ENCODE measurements around the gene XIRP2.

The XIRP2 gene, protein sequence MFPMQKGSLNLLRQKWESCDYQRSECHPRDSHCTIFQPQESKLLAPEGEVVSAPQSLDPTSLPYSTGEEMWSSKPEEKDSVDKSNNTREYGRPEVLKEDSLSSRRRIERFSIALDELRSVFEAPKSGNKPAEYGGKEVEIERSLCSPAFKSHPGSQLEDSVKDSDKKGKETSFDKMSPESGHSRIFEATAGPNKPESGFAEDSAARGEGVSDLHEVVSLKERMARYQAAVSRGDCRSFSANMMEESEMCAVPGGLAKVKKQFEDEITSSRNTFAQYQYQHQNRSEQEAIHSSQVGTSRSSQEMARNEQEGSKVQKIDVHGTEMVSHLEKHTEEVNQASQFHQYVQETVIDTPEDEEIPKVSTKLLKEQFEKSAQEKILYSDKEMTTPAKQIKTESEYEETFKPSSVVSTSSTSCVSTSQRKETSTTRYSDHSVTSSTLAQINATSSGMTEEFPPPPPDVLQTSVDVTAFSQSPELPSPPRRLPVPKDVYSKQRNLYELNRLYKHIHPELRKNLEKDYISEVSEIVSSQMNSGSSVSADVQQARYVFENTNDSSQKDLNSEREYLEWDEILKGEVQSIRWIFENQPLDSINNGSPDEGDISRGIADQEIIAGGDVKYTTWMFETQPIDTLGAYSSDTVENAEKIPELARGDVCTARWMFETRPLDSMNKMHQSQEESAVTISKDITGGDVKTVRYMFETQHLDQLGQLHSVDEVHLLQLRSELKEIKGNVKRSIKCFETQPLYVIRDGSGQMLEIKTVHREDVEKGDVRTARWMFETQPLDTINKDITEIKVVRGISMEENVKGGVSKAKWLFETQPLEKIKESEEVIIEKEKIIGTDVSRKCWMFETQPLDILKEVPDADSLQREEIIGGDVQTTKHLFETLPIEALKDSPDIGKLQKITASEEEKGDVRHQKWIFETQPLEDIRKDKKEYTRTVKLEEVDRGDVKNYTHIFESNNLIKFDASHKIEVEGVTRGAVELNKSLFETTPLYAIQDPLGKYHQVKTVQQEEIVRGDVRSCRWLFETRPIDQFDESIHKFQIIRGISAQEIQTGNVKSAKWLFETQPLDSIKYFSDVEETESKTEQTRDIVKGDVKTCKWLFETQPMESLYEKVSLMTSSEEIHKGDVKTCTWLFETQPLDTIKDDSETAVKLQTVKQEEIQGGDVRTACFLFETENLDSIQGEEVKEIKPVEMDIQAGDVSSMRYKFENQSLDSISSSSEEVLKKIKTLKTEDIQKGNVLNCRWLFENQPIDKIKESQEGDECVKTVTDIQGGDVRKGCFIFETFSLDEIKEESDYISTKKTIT (N-terminal part only)
- total RNA-seq, result 0 to 0.07 reads per million in 2 donors

DNA sequence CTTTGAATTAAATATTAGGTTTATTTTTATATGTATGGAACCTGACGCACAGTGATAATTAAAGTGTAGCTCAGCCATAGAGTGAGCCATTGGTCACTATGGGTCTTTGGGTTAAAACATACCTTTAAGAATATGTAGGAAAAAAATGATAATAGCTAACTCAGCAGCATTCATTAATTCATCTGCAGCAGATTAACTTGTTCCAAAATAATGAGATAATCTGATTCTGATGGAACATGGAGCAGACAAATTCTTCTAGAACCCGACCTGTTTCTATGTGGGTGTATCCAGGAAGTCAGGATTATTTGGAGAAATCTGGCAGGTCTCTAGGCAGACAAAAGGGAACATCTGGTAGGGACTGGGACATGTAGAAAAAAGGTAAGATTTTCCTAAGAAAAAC, at the start of gene XIRP2:
TSS of gene XIRP2 (plus strand) at position 301 of the 400 bp plus-strand sequence. CDS start 15,003 bp downstream, outside the sequence.
- no peak for DNase-seq

DNA sequence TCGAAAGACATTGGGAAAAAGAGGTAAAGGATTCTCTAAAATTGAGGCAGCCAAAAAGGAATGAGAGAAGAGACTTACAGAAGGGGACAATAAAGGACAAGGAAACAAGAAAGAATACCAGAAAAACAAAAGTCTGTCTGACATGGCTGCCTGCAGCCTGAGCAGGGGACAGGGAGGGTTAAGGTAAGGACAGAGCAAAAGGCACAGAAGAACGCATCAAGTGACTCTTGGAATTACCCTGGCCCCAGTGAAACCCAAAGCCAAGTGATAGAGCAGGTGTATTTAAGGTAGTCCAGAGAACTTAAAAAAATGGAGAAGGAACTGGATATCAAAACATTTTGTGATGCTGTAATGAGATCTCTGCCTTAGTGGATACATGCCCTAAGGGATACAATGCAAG, 47.1 kb upstream of the XIRP2 start:
- no peak for DNase-seq

DNA sequence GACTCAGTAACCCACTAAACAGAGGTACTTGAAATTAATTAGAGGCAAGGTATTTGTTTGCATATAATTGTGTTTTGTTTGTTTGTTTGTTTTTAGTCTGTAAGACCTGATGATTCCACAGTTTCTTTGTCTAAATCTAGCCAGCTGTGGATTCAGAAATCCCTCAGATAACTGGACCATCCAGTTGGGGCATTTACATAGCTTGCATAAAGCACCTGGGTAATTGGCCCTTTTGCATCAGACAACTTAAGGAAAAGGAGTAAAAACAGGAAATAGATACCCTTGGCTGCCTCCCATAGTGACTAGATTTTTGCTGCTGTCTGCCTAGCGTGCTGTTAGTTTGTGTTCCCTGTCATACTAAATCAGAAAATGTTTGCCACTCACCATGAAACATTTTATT, 46.6 kb upstream of the XIRP2 start:
- DNase-seq, result no peak

DNA sequence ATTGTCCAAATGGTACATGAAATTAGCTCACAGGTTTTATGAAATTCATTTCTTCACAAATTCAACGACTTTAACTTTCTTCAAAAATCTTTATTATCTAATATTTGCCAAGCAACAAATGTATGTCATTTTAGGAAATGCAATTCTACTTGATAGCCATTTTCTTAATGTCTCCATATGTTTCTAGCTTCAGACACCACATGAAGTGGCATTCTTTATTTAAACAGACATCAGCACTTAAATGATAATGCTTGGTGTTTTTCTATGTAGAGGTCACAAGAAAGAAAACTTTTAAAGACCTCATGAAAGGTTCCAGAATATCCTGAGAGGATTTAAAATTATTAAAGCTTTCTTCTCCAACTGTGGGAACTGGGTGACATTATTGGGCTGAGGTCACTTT, 44.2 kb upstream of the XIRP2 start:
- no peak for DNase-seq

DNA sequence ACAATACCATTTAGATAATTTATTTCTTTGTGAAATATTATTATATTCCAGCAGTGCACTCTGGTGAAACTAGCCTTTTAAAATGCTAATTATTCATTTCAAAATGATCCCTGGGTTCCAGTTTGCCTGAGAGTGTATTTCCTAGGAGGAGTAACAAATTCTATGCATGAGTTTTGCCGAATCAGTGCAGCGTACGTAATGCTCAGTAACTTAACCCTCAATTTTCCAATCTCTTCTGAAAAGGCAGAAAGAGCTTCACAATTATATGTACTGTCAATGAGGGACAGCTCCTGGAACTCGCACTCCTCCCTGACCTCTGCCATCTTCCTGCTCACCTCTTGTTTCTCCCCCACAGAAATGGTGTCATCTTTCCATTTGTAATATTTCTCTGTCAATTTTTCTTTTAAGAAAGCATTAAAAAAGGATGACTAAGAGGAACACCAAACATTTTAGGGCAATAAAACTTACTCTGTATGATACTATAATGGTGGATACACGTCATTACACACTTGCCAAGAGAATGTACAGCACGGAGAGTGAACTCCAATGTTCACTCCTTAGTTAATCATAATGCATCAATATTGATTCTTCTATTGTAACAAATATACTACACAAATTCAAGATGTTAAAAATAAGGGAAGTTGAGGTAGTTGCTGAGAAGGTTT, 25.7 kb upstream of the XIRP2 start:
- no peak for DNase-seq

DNA sequence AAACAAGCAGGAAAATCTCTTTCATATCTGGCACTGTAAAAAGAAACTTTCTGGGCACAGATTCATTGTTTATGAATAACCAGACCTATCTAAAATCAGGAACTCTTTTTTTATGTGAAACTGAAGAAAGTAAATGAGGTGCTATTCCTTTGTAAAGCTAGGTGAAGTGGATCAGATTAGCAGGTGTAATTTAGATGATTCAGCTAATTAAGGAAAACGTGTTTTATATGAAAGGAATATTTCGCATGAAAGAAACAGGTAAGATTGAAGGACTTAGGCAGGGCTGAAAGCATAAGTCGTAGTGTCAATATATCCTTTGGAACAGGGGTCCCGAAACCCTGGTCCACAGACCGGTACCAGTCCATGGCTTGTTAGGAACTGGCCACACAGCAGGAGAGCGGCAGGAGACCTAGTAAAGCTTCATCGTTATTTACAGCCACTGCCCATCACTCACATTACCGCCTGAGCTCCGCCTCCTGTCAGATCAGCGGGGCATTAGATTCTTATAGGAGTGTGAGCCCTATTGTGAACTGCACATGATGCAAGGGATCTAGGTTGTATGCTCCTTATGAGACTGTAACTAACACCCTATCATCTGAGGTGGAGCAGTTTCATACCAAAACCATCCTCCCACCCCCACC, 20.3 kb upstream of the XIRP2 start:
- no peak for DNase-seq

DNA sequence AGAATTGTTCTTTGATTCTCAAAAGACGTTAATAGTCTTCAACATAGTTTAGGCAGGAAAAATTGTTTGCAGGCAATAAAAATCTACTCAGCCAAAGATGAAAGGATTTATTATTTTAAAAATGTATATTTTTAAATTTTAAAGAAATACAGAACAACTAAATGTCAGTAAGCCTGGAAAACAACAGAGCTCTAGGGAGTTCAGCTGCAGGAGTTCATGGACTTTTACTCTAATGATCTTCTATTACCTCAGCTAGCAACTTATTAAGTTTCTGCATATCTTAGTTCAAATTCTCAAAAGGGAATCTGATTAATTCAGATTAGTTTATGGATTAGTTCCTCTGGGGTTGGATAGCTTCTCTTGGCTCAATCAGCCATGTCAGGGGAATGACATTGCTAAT, 17.9 kb upstream of the XIRP2 start:
- DNase-seq, result no peak

DNA sequence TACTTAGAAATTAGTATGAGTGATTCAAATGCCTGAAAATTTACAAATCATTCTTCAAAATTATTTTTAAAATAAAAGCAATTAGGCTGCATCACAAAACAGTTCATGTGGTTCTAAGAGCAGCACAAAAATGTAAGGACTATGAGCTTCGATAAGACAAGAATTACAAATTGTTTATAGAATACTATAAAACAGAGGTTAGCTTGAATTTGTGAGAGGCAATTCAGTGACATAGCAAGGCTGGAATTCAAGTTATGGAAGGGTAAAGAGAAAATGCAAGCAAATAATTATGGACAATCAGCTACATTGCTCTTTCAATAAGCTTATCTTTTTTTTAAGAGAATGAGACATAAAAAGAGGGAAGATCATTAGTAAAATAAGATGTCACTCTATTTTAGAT, 7.1 kb upstream of the XIRP2 start:
- DNase-seq, result no peak

DNA sequence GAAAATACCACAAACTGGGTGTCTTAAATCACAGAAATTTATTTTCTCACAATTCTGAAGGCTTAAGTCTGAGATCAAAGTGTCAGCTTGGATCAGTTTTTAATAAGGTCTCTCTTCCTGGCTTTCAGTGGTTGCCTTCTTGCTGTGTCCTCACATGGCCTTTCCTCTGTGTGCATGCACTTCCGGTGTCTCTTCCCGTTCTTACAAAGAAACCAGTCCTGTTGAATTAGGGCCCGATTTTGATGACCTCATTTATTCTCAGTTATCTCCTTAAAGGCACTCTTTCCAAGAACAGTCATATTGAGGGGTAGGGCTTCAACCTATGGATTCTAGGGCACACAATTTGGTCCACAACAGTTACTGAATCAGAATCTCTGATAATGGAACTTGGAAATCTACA, 5.4 kb upstream of the XIRP2 start:
- DNase-seq, result no peak

DNA sequence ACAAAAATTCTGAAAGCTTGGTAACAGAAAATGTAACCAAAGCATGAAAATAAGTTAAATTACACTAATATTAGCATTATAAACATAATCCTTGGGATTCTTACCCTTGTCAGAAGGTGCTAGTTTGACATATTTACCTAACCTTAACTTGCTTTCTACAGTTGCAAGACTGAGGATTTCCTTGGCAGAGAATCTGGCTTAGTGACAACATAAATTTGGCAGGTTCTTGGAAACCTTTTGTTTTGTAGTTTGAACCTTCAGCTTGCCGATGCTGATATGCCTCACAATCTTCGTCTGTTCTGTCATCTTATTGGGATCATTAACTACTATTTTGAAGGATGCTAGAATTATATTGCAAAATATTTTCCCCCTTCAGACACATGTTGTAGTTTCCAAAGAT, 3.4 kb downstream of the XIRP2 start:
- DNase-seq, result no peak

DNA sequence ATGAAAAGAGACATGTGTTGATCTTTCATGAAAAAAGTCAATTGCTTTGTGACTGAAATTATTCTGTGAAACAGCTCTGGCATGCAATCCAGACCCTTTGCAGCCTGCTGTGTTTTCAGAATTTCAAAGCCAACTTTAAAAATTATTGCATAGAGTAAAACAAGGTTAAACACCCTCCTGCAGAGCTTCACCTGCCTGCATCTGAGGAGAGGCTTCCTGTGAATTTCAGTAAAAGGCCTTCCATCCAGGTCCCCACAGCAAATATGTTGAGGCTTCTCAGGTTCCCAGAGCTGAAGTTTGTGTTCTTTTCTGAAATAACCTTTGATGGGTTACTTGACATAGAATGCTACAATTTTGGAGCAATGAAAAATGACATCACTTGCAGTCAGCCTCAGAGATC, 4.1 kb downstream of the XIRP2 start:
- DNase-seq, result no peak

DNA sequence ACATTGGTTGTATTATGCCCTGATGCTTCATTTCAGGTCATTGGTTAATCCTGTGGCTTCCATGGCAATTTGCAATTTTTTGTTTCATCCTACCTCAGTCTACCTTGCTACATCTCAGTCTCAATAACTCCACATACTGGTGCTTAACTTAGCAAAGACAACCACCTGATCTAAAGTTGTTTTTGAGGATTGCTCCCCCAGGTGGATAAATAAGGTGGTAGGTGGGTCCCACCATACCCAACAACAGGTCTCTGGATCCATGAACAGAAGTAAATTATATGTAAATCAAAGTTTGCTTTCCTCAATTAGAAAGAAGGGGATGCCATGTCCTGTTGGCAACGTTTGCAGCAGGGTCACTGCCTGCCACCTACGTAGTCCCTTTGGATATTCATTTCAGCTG, 7.0 kb downstream of the XIRP2 start:
- no peak for DNase-seq

DNA sequence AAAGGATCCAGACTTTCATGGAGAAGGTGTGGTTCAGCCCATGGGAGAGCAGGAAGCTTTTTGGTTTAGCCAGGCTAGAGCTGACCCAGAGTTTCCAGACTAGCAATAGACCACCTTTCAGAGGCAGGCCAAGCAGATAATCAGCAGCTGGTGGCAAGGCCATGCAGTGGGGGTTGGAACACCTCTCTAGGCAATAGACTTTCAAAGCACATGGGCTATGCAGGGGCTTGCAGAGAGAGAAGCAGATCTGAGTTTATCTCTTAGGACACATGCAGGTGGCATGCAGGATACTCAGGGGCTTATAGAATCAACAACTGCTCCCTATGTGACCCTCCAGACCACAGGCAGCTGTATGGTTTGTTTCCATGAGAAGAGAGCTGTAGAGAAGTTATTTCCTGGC, 9.4 kb downstream of the XIRP2 start:
- no peak for DNase-seq

DNA sequence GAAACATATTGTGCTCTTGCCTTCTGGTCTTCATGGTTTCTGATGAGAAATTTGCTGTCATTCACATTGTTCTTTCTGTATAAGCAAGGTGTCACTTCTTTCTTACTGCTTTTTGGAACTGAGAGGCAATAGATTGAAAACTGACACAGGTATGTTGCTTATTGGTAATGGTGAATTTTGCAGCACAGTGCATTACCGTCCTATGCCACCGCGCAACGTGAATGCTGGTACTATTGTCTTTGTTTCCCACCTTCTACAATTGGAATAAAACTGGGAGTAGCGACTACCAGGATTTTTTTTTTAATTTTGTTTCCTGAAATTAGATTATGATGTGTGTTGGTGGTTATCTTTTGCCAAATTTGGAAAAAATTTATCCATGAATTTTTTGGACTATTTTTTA, 11.4 kb downstream of the XIRP2 start:
- DNase-seq, result no peak

DNA sequence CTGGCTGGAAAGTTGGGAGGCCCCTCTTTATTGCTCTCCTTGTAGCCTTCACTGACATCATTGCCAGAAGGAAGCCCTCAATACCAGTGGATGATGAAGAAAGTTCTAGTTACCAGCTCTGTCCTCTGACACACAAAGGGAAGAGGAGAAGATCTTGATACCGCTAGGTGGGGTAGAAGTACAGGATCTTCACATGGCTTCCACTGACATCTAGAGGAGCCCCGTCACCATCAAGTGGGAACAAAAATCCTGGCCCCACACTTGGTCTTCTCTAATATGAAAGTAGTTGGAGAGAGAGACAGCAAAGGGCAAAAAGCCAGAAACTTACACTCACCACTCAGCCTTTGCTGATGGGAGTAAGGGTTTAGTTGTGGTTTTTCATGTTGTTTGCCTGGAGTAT, 12.4 kb downstream of the XIRP2 start:
- DNase-seq, result no peak

DNA sequence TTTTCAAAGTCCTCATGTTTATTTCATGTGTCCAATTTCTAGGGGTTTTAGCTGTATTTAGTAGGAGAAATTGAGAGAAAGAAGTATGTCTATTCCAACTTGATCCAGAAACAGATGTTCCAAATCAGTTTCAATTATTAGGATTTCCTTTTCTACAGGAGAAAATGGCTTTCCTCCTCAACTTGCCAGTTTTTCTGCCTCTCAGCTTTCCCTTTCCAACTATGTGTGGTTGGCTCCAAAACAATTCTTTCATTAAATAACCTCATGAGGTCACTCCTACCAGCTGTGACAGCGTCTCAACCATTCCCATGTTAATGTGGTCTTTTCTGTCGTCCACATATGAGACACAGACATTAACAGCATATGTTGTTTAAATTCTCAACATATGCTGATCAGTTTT, 13.1 kb downstream of the XIRP2 start:
- no peak for DNase-seq

DNA sequence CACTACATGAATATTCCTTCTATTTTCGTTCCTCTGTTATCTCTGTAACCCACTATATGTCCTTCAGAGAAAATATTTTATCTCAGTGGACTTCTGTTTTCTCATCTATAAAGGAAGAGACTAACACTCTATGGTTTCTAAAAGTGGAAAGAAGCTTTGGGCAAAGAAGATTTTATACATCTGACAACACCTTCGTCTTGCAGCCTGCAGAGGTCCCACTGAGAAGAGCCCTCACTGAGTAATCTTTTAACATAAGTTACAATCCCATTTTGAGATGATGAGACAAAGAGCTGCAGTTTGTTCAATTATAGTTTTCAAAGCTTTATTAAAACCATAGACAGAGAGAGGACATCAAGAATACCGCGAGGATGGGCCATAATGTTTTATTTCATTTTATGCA, 28.7 kb downstream of the XIRP2 start:
- DNase-seq, result no peak

DNA sequence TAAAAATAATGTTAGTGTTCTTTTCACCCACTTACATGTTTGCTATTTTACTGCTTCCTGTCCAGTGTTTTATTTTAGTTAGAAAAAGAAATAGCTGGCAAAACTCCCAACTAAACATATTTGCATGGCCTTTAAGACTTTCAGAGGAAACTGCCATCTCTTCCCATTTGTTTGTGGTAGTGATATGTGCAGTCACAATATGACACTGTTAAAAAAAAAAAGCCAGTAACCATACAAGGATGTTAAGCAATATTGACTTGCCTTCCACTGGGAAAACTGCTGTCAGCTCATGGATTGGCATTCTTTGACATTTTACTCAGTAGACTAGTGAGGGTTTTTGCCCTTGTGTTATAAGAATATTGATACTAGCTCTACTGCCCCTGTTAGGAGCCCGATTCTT, 29.1 kb downstream of the XIRP2 start:
- no peak for DNase-seq

DNA sequence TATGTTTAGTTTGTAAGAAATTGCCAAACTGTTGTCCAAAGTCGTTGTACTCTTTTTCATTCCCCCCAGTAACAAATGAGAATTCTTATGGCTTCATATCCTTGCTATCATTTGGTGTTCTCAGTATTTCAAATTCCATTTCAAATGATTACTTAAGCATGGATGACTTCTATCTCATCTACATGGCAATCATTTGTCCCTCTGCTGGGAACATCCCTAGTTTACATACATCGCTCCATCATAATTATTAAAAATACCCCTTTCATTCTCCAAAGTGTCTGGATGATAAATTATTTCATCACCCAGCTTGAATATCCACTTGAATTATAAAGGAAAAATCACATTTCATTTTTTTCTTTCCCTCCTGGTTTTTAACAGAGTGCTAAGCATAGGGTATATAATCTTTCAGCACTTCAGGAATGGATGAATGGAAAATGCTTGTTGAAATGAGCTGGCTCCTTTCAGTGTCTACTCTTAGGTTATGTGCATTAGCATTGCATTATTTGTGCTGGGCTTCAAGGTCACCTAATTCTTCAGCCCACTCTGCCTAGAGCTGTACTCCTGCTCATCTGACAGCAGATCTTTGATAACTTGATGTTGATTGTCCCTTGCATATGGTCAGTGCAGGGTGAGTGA, 33.1 kb downstream of the XIRP2 start:
- DNase-seq, result no peak

DNA sequence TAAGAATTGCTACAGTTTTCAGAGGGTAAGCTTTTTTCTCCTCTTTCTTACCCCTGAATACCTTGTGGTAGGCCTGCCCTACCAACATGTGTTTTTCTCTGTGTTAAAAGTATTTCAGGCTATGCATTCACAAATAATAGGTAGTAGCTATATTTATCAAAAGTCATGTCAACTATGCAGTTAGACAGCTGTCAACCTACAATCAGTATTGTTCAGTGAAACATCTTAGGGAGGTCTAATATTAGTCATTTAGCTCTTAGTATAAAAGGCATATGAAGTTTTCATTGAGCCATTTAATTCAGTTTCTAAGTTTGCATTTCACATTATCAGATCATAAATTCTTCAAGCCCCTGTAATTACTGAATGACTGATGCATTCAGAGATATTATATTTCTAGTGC, 36.7 kb downstream of the XIRP2 start:
- DNase-seq, result no peak

DNA sequence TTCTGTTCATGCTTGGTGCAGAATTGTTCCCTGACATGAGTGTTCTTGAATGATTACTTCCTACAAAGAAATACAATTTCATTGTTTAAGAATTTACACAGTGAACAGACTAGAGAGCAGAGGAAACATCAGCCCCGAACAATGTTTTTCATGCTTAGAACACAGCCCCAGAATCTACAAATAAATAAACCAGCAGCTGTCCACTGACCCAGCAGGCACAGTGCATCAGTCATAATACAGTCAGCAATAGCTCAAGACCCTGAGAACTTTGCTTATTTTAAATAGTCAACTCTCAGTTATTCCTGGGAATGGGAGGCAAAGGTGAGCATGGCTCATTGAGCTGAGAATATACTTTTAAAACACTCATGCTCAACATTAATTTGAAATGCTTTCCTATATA, 38.4 kb downstream of the XIRP2 start:
- no peak for DNase-seq

DNA sequence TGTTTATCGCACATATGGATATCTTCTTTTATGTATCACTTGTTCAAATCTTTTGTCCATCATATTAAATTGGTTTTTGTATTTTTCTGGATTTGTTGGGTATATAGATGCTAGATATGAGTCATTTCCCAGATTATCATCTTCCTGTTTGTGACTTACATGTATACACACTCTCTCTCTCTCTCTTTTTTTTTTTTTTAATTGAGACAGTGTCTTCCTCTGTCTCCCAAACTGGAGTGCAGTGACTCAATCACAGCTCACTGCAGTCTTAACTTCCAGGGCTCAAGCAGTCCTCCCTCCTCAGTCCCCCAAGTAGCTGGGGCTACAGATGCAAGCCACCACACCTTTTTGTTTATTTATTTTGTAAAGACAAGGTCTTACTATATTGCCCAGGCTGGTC, 43.8 kb downstream of the XIRP2 start:
- no peak for DNase-seq
